GM12878 (cell line): ENCODE data around the gene AGFG1. TPM values are rescaled to one million over a fixed set of nuclear protein-coding genes. Genes with fewer than 3 reads are reported as not detected.

Source experiments
- ATF7 ChIP-seq: fragments of 450-650 bp; IDR thresholded peaks from 2 replicates; pipeline ENCODE4 v1.6.1; 2016; ENCODE audit warnings: low read depth, mild to moderate bottlenecking
- BCL11A ChIP-seq: IDR thresholded peaks from 2 replicates; pipeline ENCODE4 v1.6.1; 2011; ENCODE audit warnings: low read depth, low read length
- CBX3 ChIP-seq: fragments of 200-600 bp; sonication (generic); IDR thresholded peaks from 2 replicates; pipeline ENCODE4 v1.6.1; 2016; ENCODE audit warnings: low read depth, borderline replicate concordance
- CREB1 ChIP-seq: IDR thresholded peaks from 2 replicates; pipeline ENCODE4 v1.6.1; 2012; ENCODE audit warnings: low read depth, mild to moderate bottlenecking, inconsistent platforms
- CREM ChIP-seq: IDR thresholded peaks from 2 replicates; pipeline ENCODE4 v1.6.1; 2014; ENCODE audit warnings: antibody characterized with exemption, low read depth
- CUX1 ChIP-seq: IDR thresholded peaks from 2 replicates; pipeline ENCODE4 v1.6.1; 2012; ENCODE audit warnings: improper control_type of control experiment, low read depth, low read length; ENCODE audit not compliant: insufficient replicate concordance
- E2F8 ChIP-seq: fragments of 450-650 bp; IDR thresholded peaks from 2 replicates; pipeline ENCODE4 v1.6.1; 2018; ENCODE audit warnings: mild to moderate bottlenecking, low read depth, moderate library complexity; ENCODE audit not compliant: partially characterized antibody
- HDGF ChIP-seq: fragments of 450-650 bp; IDR thresholded peaks from 2 replicates; pipeline ENCODE4 v1.6.1; 2016; ENCODE audit warnings: antibody characterized with exemption
- IRF4 ChIP-seq: IDR thresholded peaks from 2 replicates; pipeline ENCODE4 v1.6.1; 2011; ENCODE audit warnings: low read depth, low read length
- LARP7 ChIP-seq: fragments of 450-650 bp; IDR thresholded peaks from 2 replicates; pipeline ENCODE4 v1.6.1; 2017; ENCODE audit warnings: mild to moderate bottlenecking
- POLR2A ChIP-seq: IDR thresholded peaks from 2 replicates; pipeline ENCODE4 v1.6.1; 2011; ENCODE audit warnings: low read depth, mild to moderate bottlenecking, low read length
- RB1 ChIP-seq: fragments of 450-650 bp; formaldehyde crosslinking; IDR thresholded peaks from 2 replicates; pipeline ENCODE4 v1.6.1; 2017; ENCODE audit warnings: mild to moderate bottlenecking, borderline replicate concordance
- USF1 ChIP-seq: IDR thresholded peaks from 2 replicates; pipeline ENCODE4 v1.6.1; 2011; ENCODE audit warnings: borderline replicate concordance, low read depth, mild to moderate bottlenecking, moderate library complexity, mixed read lengths, low read length; ENCODE audit not compliant: insufficient read depth; ENCODE audit errors: extremely low read length
- ZBTB40 ChIP-seq: fragments of 450-650 bp; IDR thresholded peaks from 2 replicates; pipeline ENCODE4 v1.6.1; 2016; ENCODE audit warnings: mild to moderate bottlenecking, moderate library complexity, borderline replicate concordance
- ZNF217 ChIP-seq: fragments of 450-650 bp; IDR thresholded peaks from 2 replicates; pipeline ENCODE4 v1.6.1; 2017; ENCODE audit warnings: antibody characterized with exemption, mild to moderate bottlenecking
- ZNF384 ChIP-seq: IDR thresholded peaks from 2 replicates; pipeline ENCODE4 v1.6.1; 2012; ENCODE audit warnings: low read depth, mild to moderate bottlenecking, low read length, improper control_type of control experiment, borderline replicate concordance
- ZZZ3 ChIP-seq: IDR thresholded peaks from 2 replicates; pipeline ENCODE4 v1.6.1; 2011; ENCODE audit warnings: low read depth; ENCODE audit not compliant: control insufficient read depth, insufficient read length
- polyA plus RNA-seq, 11 experiments: library from polyadenylated mRNA; depleted of rRNA in 4 of 11; unstranded in 6 of 11; stranded (reverse) in 5 of 11; fragments of >200 nt; fragmentation: Nextera tagmentation in 4 of 11; fragmentation: Illumina TruSeq in 1 of 11; extraction: Ambion mirVana in 4 of 11; extraction: Trizol in 1 of 11; gene quantifications; 1 replicate in 1 of 11; 2 replicates in 10 of 11; pipeline versions ENCODE4 v1.2.1 to v1.2.3, GENCODE V29; 2011 to 2016; ENCODE audit warnings: inconsistent platforms in 2 of 11, missing spikeins in 2 of 11, low read depth in 1 of 11
- total RNA-seq, 4 experiments: library from RNA; depleted of rRNA in 3 of 4; stranded (reverse); fragments of >200 nt in 3 of 4; fragmentation: Illumina TruSeq in 1 of 4; extraction: Trizol in 1 of 4; gene quantifications; 2 replicates each; pipeline versions ENCODE4 v1.2.1 to v1.2.3, GENCODE V29; 2013 to 2021

The AGFG1 gene
- total and polyA plus RNA-seq, 10 of the 15 experiments (the other 5 are each of a cell fraction or from before 2014, with no cell fraction given) = 7.3 to 243 (median 81.7) TPM

- TF ChIP-seq CUX1 (no peak), ZNF217 (no peak), POLR2A (no peak), ATF7 (0 out of 2 replicates have a peak, but pooled peaks have one; percentile 17), ZNF384 (no peak), BCL11A (no peak), CBX3 (no peak), E2F8 (no peak), ZBTB40 (no peak), RB1 (no peak), LARP7 (peak; percentile 41; the same call in 1 of the 2 replicates), CREB1 (no peak), CREM (no peak), HDGF (no peak), ZZZ3 (no peak), IRF4 (no peak), USF1 (no peak)
Observed at GRCh38 chr2:227608561-227609338, 136.8 kb downstream of the AGFG1 start (continued).
